ENCODE data around the gene PACSIN3.
A peak's percentile ranks its signal among the peaks of the same experiment; 100 is the strongest.

PACSIN3 gene

GRCh38 chr11:47152126-47152952, 33.9 kb downstream of the PACSIN3 start:
- DNase-seq: no peak

DNA sequence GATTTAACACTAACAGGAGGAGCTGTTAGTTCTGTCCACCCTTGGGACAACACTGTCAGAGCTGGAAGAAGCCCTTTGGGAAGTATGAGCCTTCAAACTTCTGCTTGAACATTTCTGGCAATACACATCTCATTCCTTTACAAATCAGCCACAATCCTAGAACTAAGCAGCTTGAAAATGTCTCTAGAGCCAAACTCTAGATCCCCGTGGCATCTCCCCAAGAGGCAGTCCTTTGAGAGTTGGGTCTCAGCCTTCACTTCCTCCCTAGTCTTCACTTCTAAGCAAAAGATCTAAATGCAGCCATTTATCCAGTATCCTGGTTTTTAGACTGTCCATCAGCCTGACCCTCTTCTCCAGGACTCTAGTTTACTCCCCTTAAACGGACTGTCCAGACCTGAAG, 36.5 kb downstream of the PACSIN3 start:
- no peak for DNase-seq

DNA sequence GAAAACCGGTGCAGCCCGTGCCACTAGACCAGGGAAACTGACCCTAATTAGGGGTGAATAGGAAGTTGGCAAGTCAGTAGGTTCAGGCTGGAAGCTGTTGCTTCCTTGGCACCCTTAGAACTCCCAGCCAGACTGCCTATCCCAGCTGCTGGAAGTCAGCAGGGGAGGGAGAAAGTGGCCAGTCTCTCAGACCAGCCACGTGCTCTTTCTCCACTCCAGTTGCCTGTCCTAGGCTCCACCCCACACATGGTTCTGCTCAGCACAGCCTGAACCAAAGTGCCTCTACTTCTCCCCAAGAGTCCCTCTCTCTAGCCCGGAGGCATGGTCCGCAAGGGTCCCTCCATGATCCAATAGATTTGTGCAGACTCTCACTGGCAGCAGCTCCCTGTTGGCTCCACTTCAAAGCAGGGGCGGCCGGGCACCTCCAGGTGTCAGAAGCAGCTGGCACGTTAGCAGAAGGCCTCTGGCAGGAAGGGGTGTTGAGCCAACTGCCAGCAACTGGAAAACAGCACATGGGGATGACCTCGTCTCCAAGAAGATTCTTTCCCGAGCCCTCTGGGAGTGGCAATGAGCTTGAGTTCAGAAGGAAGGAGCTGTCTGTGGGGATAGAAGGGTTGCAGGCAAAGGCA, 37.2 kb downstream of the PACSIN3 start:
- DNase-seq: peak; percentile 61

DNA sequence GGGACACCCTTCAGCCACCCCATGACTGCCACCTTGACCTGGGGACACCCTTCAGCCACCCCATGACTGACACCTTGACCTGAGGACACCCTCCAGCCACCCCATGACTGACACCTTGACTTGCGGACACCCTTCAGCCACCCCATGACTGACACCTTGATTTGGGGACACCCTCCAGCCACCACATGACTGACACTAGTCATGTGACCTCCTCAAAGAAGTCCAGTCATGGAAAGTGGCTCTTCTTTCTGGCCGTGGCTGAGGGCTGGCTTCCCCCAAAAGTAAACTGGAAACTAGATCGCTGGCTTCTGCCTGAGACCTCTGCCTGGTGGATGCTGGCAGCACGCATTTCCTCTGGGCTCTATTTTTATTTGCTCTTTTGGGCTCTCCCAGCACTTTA, 38.0 kb downstream of the PACSIN3 start:
- DNase-seq: no peak

DNA sequence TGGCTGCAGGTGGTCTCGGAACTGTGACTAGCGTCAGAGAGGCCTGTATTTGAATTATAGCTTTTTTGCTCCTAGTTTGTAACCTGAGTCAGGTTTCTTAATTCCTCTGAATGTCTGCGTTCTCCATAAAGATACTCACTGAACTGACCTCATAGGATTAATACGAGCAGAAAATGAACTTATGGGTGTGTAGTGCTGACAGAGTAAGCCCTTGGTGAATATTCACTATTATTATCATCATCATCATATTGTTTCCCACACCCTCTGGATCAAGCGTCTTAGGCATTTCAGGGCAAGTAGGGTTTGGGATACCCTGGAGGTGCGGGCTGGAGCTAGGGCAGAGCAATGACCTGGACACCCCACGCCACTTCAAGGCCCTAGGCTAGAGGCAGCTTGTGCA, 38.6 kb downstream of the PACSIN3 start:
- no peak for DNase-seq

DNA sequence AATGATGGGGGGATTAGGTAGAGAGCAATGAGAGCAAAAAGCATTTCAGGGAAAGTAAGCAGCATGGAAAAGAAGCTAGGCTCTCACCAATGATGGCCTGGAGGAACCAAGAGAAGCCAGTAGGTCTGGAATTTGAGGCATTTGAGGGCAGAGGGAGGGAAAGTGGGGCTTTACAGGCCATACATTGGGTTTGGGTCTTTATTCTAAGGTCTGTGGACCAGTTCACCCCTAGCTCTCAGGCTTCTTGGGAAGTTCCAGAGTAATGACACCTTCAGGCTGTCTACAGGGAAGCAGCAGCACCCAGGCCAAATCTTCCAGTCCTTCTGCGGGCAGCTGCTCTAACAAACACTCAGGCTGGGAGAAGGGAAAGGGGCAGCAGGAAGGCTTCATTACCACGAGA, 39.0 kb downstream of the PACSIN3 start:
- DNase-seq: no peak

DNA sequence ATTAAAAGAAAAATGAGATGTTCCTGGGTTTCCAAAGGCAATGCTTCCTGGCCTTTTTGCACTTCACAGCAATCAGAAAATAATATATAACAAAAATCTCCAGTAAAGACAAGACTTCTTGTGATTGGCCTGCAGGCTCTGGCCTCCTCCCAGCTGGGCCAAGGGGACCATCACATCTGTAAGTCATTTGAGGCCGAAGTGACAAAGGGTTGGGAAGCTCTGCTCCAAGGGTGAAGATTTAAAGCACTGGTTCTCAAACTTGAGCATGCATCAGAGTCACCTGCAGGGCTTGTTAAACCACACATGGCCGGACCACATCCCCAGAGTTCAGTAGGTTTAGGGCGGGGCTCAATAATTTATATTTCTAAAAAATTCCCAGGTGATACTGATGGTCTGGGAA, 41.7 kb downstream of the PACSIN3 start:
- no peak for DNase-seq

DNA sequence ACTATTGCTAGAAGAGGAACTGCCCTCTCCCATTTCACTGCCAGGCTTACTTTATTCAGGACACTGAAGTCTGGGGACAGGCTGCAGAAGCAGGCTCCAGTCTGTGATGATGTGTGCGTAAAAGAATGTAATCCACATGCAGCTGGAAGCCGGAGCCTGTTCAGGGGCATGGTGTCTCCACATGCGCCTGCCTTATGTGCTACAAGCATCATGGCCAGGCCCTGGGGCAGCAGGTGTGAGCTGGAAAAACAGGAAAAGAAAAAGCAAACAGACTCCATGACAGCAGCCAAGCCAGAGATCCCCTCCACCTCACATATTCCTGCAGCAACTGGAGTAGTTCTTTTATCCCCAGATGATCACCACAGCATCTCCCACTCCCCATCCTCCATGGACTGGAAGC, 42.9 kb downstream of the PACSIN3 start:
- DNase-seq: peak; percentile 87

DNA sequence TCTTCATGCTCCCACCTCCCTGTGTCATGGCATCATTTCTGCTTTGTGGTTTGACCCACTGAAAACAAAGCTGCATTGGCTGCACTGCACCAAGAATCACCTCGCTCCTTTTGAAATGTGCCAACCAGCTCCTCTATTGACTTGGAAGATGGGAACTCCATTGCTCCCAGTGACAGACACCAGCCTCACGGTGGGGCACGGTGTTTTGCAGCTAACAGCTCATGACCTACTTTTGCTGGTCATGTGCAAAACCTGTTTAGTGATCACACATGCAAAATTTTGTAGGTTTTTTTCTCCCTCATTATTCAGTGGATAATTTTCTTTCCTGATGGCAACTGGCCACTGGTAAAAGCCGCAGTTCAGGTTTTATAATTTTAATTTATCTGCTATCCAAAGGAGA, 46.4 kb downstream of the PACSIN3 start:
- no peak for DNase-seq

- DNase-seq: no peak
Measured at GRCh38 chr11:47137476-47137875, 48.8 kb downstream of the PACSIN3 start.

DNA sequence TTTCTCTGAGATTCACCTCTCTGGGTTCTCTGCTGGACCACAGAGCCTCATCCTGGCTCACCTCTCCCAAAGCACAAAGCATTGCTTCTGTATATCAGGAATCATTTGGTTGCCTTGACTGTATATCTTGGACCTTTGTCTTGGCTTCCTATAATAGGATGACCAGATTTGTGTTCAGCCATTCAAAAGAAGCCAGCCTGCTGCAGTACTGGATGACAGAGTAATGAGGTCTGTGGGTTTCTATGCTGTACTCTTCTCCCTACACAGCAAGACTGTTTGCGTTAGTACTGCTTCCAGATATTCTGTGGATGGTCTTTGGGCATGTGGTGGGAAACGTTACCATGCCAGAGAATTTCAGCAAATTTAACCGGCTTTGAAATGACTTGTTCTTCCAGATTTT, 49.3 kb downstream of the PACSIN3 start:
- no peak for DNase-seq

DNA sequence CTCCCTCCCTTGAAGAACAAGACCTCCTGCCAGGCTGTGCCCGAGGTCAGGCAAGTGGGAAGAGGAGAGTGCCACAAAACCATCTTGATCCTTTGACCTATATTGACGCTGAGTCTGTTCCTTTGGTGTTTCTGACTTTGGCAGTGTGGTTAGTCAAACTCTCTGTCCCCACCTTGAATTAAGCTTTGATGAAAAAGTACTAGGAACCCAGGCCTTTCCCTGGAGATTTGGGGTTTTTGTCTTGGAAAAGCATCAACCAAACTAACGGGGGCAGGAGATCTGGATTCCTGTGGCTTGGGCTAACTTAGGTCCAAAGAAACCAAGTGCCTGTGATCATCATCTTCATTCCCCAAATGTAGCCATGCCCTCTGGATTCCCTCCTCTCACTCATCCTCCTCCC, 49.9 kb downstream of the PACSIN3 start:
- DNase-seq: no peak

GRCh38 chr11:47132981-47133380, 53.3 kb downstream of the PACSIN3 start:
- DNase-seq: no peak

- no peak for DNase-seq
Measured at GRCh38 chr11:47132490-47132889, 53.7 kb downstream of the PACSIN3 start.

DNA sequence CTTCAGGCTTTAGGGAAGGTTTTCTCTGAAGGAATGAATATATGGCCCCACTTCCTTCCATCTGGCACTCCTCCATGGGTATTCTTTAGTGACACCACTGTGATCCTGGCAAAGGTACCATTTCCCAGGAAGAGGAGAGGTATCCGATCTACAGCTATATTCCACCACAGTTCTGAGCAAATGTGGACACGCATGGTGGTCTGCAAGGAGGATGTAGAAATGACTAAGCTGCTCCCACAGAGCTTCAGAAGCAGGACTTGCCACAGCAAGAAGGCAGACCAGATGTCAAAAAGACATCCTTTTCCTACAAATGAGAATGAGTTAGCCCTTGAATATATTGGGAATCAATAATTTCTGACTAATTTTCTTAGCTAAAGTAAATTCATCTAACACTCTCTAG, 55.1 kb downstream of the PACSIN3 start:
- DNase-seq: no peak

GRCh38 chr11:47130543-47130942, 55.7 kb downstream of the PACSIN3 start:
- no peak for DNase-seq

Data from right hindlimb (tissue), 1 donor.